ENCODE measurements around the gene VTA1.
"Not testable (repeated sequence)": the region's sequence is repeated elsewhere in the genome, so short reads cannot be mapped to it uniquely, and the experiment has no call there.

VTA1 gene

GRCh38 chr6:142172758-142173157 lies 25.7 kb downstream of the VTA1 start:
- no peak for DNase-seq

GRCh38 chr6:142173980-142174379 lies 26.9 kb downstream of the VTA1 start:
- DNase-seq = no peak

GRCh38 chr6:142174703-142175102 lies 27.6 kb downstream of the VTA1 start:
- no peak for DNase-seq

GRCh38 chr6:142178129-142178528 lies 31.1 kb downstream of the VTA1 start:
- DNase-seq = no peak

- no peak for DNase-seq
Measured at GRCh38 chr6:142182004-142182403, 34.9 kb downstream of the VTA1 start.

GRCh38 chr6:142183351-142183750 lies 36.3 kb downstream of the VTA1 start:
- DNase-seq = no peak

- DNase-seq = no peak
Measured at GRCh38 chr6:142184307-142184706, 37.2 kb downstream of the VTA1 start.

- no peak for DNase-seq
Measured at GRCh38 chr6:142185641-142186040, 38.6 kb downstream of the VTA1 start.

GRCh38 chr6:142187209-142187608 lies 40.1 kb downstream of the VTA1 start:
- no peak for DNase-seq

GRCh38 chr6:142188341-142188740 lies 41.3 kb downstream of the VTA1 start:
- DNase-seq = not testable (repeated sequence)

GRCh38 chr6:142189057-142189456 lies 42.0 kb downstream of the VTA1 start:
- no peak for DNase-seq

- DNase-seq = no peak
Measured at GRCh38 chr6:142192343-142192742, 45.3 kb downstream of the VTA1 start.

GRCh38 chr6:142193621-142194020 lies 46.6 kb downstream of the VTA1 start:
- no peak for DNase-seq

- no peak for DNase-seq
Measured at GRCh38 chr6:142195862-142196541, 48.9 kb downstream of the VTA1 start.

GRCh38 chr6:142200846-142201628 lies 54.0 kb downstream of the VTA1 start:
- DNase-seq = no peak

- DNase-seq = no peak
Measured at GRCh38 chr6:142207265-142207877, 60.3 kb downstream of the VTA1 start.

- no peak for DNase-seq
Measured at GRCh38 chr6:142210606-142211005, 63.5 kb downstream of the VTA1 start.

GRCh38 chr6:142213402-142213801 lies 66.3 kb downstream of the VTA1 start:
- no peak for DNase-seq

- no peak for DNase-seq
Measured at GRCh38 chr6:142218446-142218845, 71.4 kb downstream of the VTA1 start.

- no peak for DNase-seq
Measured at GRCh38 chr6:142222022-142222421, 75.0 kb downstream of the VTA1 start.

- no peak for DNase-seq
Measured at GRCh38 chr6:142223938-142224337, 76.9 kb downstream of the VTA1 start.

- no peak for DNase-seq
Measured at GRCh38 chr6:142225115-142225514, 78.1 kb downstream of the VTA1 start.

GRCh38 chr6:142225552-142225951 lies 78.5 kb downstream of the VTA1 start:
- no peak for DNase-seq

GRCh38 chr6:142226731-142227130 lies 79.7 kb downstream of the VTA1 start:
- no peak for DNase-seq

All from left hindlimb (tissue), 1 donor.